MM.1S (cell line): ENCODE results near the gene EDAR.

ENCODE experiments used
- DNase-seq: peaks from one replicate; pipeline ENCODE4 v3.0.0-alpha.2; 2015
- H2AFZ ChIP-seq: fragments of 300-600 bp; sonication (generic); 2 replicates; pipeline ENCODE4 v1.6.0; 2016; ENCODE audit warnings: antibody characterized with exemption, low read length
- H3F3A ChIP-seq: fragments of 300-600 bp; sonication (generic); 2 replicates; pipeline ENCODE4 v1.6.1; 2016; ENCODE audit warnings: mild to moderate bottlenecking, antibody characterized with exemption, low read length, moderate library complexity, mixed read lengths; ENCODE audit not compliant: insufficient read depth
- H3K27ac ChIP-seq: fragments of 300-600 bp; sonication (generic); 2 replicates; pipeline ENCODE4 v1.5.1; 2016; ENCODE audit warnings: mild to moderate bottlenecking, low read length
- H3K27me3 ChIP-seq: fragments of 300-600 bp; sonication (generic); replicated peaks from 2 replicates; pipeline ENCODE4 v1.6.0; 2016; ENCODE audit warnings: low read length; ENCODE audit not compliant: insufficient read depth
- H3K36me3 ChIP-seq: fragments of 300-600 bp; sonication (generic); replicated peaks from 2 replicates; pipeline ENCODE4 v1.6.1; 2016; ENCODE audit warnings: mild to moderate bottlenecking, low read length, mixed read lengths; ENCODE audit not compliant: insufficient read depth
- H3K4me1 ChIP-seq: fragments of 300-600 bp; sonication (generic); 2 replicates; pipeline ENCODE4 v1.6.1; 2016; ENCODE audit warnings: low read length, mixed read lengths
- H3K4me2 ChIP-seq: fragments of 300-600 bp; sonication (generic); 2 replicates; pipeline ENCODE4 v1.6.0; 2016; ENCODE audit warnings: low read depth, low read length
- H3K4me3 ChIP-seq: fragments of 300-600 bp; sonication (generic); 2 replicates; pipeline ENCODE4 v1.5.1; 2016; ENCODE audit warnings: low read length, mixed read lengths
- H3K79me2 ChIP-seq: fragments of 300-600 bp; sonication (generic); 2 replicates; pipeline ENCODE4 v1.6.1; 2016; ENCODE audit warnings: mixed run types, low read length, mixed read lengths
- H3K9ac ChIP-seq: fragments of 300-600 bp; sonication (generic); 2 replicates; pipeline ENCODE4 v1.6.1; 2016; ENCODE audit warnings: low read length, mixed read lengths
- H3K9me2 ChIP-seq: fragments of 300-600 bp; sonication (generic); replicated peaks from 2 replicates; pipeline ENCODE4 v1.6.1; 2016; ENCODE audit warnings: mild to moderate bottlenecking, low read length, mixed read lengths; ENCODE audit not compliant: insufficient read depth
- H3K9me3 ChIP-seq: fragments of 300-600 bp; sonication (generic); replicated peaks from 2 replicates; pipeline ENCODE4 v1.6.1; 2016; ENCODE audit warnings: mild to moderate bottlenecking, low read length, mixed read lengths; ENCODE audit not compliant: insufficient read depth
- H4K20me1 ChIP-seq: fragments of 300-600 bp; sonication (generic); 2 replicates; pipeline ENCODE4 v1.6.1; 2016; ENCODE audit warnings: mild to moderate bottlenecking, low read length, moderate library complexity, mixed read lengths; ENCODE audit not compliant: insufficient read depth
- CTCF ChIP-seq: fragments of 300-600 bp; sonication (generic); IDR thresholded peaks from 2 replicates; pipeline ENCODE4 v1.5.1; 2016; ENCODE audit warnings: antibody characterized with exemption, low read length, mixed read lengths
- EZH2 ChIP-seq: fragments of 300-600 bp; sonication (generic); optimal IDR thresholded peaks from 2 replicates; pipeline ENCODE3; 2017; ENCODE audit warnings: low read depth, mild to moderate bottlenecking, antibody characterized with exemption, low read length, mixed read lengths
- EZH2phosphoT487 ChIP-seq: fragments of 300-600 bp; sonication (generic); IDR thresholded peaks from 2 replicates; pipeline ENCODE4 v1.6.1; 2018; ENCODE audit warnings: antibody characterized with exemption, low read length

EDAR gene

GRCh38 chr2:108916796-108917421, 72.1 kb downstream of the EDAR start:
- Histone ChIP-seq H2AFZ (no peak overlapping the region), H3K4me1 (no peaks in the 10 kb centered on the region), H3F3A (no peaks in the 10 kb centered on the region), H3K36me3 (no peaks in the 10 kb centered on the region), H3K4me2 (no peak overlapping the region), H3K9me3 (no peaks in the 10 kb centered on the region), H3K9me2 (no peaks in the 10 kb centered on the region), H4K20me1 (no peaks in the 10 kb centered on the region), H3K27ac (no peak overlapping the region), H3K4me3 (no peak overlapping the region), H3K9ac (no peak overlapping the region), H3K27me3 (no peaks in the 10 kb centered on the region), H3K79me2 (no peaks in the 10 kb centered on the region)
- TF ChIP-seq CTCF (no peak), EZH2 (no peak), EZH2phosphoT487 (no peak)
- DNase-seq: no peak

GRCh38 chr2:108916122-108916795, 72.8 kb downstream of the EDAR start:
- no peaks in the 10 kb centered on the region for H3K9me3 ChIP-seq
- no peak overlapping the region for H3K9ac ChIP-seq
- no peak overlapping the region for H3K4me3 ChIP-seq
- no peak for TF ChIP-seq CTCF
- no peak for TF ChIP-seq EZH2
- TF ChIP-seq EZH2phosphoT487: no peak
- no peaks in the 10 kb centered on the region for H3K4me1 ChIP-seq
- no peak overlapping the region for H3K4me2 ChIP-seq
- no peak overlapping the region for H3K27ac ChIP-seq
- no peaks in the 10 kb centered on the region for H3K9me2 ChIP-seq
- no peak for DNase-seq
- no peaks in the 10 kb centered on the region for H4K20me1 ChIP-seq
- no peaks in the 10 kb centered on the region for H3K36me3 ChIP-seq
- H3K79me2 ChIP-seq: no peaks in the 10 kb centered on the region
- H3F3A ChIP-seq: no peaks in the 10 kb centered on the region
- no peak overlapping the region for H2AFZ ChIP-seq
- no peaks in the 10 kb centered on the region for H3K27me3 ChIP-seq

GRCh38 chr2:108912629-108912902, 76.5 kb downstream of the EDAR start:
- no peak overlapping the region for H3K4me2 ChIP-seq
- H3K9me3 ChIP-seq: no peaks in the 10 kb centered on the region
- TF ChIP-seq CTCF (no peak), EZH2phosphoT487 (no peak), EZH2 (no peak)
- H3K79me2 ChIP-seq: no peaks in the 10 kb centered on the region
- H3K4me1 ChIP-seq: no peaks in the 10 kb centered on the region
- H3K27me3 ChIP-seq: no peaks in the 10 kb centered on the region
- no peak overlapping the region for H3K4me3 ChIP-seq
- H3K36me3 ChIP-seq: no peaks in the 10 kb centered on the region
- H3F3A ChIP-seq: no peaks in the 10 kb centered on the region
- H4K20me1 ChIP-seq: no peaks in the 10 kb centered on the region
- no peaks in the 10 kb centered on the region for H3K9me2 ChIP-seq
- no peak overlapping the region for H3K9ac ChIP-seq
- DNase-seq: no peak
- no peak overlapping the region for H3K27ac ChIP-seq
- H2AFZ ChIP-seq: no peak overlapping the region
